Measurements from ENCODE around the gene EMC10. TPM values are rescaled to one million over a fixed set of nuclear protein-coding genes. Genes with fewer than 3 reads are reported as not detected.

The EMC10 gene
- total RNA-seq (2021; fragmentation: NEBNext Ultra II Directional; extraction: Animal tissue kit (Norgen Biotek cat#: 25700)) = 100 to 1,000 TPM in 2 of 6 experiments, 10 to 100 TPM in 4; 49.1 to 113 (median 55.2) TPM
- long read RNA-seq, full-length matches to known transcripts = 3 of 18 reads
- long read RNA-seq, partial matches to known transcripts = 5 of 18 reads
- long read RNA-seq, other reads (novel, unspliced or antisense) = 10 of 18 reads

DNA sequence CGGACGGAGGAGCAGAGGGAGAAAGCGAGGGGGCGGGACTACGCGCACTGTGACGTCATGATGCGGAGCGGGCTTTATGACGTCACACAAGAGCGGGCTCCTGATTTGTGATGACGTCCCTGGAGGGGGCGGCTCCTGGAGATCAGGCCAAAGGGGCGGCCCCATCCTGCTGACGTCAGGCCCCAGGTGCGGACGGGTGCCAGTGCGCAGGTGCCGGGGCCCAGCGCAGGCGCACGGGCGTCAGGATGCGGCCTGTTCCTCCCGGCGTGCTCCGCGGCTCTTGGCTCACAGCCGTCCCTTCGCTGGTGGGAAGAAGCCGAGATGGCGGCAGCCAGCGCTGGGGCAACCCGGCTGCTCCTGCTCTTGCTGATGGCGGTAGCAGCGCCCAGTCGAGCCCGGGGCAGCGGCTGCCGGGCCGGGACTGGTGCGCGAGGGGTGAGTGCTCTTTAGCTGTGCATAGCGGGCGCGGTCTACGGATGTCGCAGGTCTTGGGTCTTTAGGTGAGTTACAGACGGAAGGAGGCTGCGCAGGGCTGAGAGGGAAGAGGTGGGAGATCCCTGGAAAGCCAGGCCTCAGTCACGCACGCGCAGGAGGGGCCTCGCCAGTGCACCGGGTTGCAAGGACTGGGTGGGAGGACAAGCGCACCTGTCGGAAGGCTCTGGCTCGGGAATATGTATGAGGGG, at the start of gene EMC10, which contains the start of gene GARIN5A:
EMC10 (plus strand) TSS at position 284 of the 683 bp plus-strand sequence; CDS start at position 322, 38 bp downstream.
GARIN5A (minus strand) TSS at position 625 of the 683 bp plus-strand sequence; CDS start at position 165, 460 bp downstream.
- Mint-ChIP-seq H3K36me3 (ENCODE audit: low read depth) (peaks cover 3% of the 10 kb centered on the region; the same call in 1 of the 2 replicates), H3K27ac (peak within 1 kb of the TSS; percentile 80)

DNA sequence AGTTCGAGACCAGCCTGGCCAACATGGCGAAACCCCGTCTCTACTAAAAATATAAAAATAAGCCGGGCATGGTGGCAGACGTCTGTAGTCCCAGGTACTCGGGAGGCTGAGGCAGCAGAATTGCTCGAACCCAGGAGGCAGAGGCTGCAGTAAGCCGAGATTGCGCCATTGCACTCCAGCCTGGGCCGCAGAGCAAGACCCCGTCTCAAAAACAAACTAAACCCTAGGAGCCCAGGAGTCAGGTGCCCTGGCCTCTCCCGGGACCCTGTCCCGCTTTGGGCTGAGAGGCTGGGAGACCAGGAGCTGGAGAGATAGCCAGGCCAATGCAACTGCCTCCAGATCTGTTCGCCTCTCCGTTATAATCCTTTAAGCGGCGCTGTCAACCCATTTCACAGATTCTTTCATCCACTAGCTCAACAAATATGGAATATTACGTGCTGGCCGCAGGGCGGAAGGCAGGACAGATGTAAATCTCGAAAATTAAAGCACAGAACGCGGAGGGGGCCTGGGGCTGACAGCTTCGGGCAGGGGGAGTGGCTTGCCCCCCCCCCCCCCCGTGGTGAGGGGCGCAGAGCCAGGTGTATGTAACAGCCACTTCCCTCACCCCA, 48.9 kb upstream of the EMC10 start:
- no peak overlapping the region for H3K4me3 Mint-ChIP-seq

More for the DNA sequence above, at the start of gene EMC10, which contains the start of gene GARIN5A:
- Mint-ChIP-seq H3K9me3 (no peaks in the 10 kb centered on the region), H3K4me1 (ENCODE audit: low read depth) (peaks cover 7% of the 10 kb centered on the region; the same call in 1 of the 2 replicates), H3K27me3 (ENCODE audit: insufficient read depth) (peaks cover 4% of the 10 kb centered on the region), H3K4me3 (peak within 1 kb of the TSS; percentile 97)
- TF ChIP-seq, protein P1, sequence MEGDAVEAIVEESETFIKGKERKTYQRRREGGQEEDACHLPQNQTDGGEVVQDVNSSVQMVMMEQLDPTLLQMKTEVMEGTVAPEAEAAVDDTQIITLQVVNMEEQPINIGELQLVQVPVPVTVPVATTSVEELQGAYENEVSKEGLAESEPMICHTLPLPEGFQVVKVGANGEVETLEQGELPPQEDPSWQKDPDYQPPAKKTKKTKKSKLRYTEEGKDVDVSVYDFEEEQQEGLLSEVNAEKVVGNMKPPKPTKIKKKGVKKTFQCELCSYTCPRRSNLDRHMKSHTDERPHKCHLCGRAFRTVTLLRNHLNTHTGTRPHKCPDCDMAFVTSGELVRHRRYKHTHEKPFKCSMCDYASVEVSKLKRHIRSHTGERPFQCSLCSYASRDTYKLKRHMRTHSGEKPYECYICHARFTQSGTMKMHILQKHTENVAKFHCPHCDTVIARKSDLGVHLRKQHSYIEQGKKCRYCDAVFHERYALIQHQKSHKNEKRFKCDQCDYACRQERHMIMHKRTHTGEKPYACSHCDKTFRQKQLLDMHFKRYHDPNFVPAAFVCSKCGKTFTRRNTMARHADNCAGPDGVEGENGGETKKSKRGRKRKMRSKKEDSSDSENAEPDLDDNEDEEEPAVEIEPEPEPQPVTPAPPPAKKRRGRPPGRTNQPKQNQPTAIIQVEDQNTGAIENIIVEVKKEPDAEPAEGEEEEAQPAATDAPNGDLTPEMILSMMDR (IDR thresholded peaks at IDR 0.05) = no peak
- DNase-seq = peak; percentile 94

DNA sequence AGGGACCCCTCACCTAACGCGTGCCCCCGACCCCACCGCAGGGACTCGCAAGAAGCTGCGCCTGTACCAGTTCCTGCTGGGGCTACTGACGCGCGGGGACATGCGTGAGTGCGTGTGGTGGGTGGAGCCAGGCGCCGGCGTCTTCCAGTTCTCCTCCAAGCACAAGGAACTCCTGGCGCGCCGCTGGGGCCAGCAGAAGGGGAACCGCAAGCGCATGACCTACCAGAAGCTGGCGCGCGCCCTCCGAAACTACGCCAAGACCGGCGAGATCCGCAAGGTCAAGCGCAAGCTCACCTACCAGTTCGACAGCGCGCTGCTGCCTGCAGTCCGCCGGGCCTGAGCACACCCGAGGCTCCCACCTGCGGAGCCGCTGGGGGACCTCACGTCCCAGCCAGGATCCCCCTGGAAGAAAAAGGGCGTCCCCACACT, 48.3 kb upstream of the EMC10 start:
- Mint-ChIP-seq H3K27me3 (ENCODE audit: insufficient read depth) (peaks cover 19% of the 10 kb centered on the region), H3K9me3 (no peaks in the 10 kb centered on the region), H3K36me3 (ENCODE audit: low read depth) (no peaks in the 10 kb centered on the region), H3K27ac (no peak overlapping the region), H3K4me1 (ENCODE audit: low read depth) (peaks cover 10% of the 10 kb centered on the region), H3K4me3 (no peak overlapping the region)
- TF ChIP-seq, protein P1 (IDR thresholded peaks at IDR 0.05) = no peak
- peak; percentile 47 for DNase-seq

More for the DNA sequence above, 48.9 kb upstream of the EMC10 start:
- Mint-ChIP-seq H3K36me3 (ENCODE audit: low read depth) (no peaks in the 10 kb centered on the region), H3K9me3 (no peaks in the 10 kb centered on the region), H3K27ac (no peak overlapping the region), H3K4me1 (ENCODE audit: low read depth) (peaks cover 10% of the 10 kb centered on the region), H3K27me3 (ENCODE audit: insufficient read depth) (peaks cover 16% of the 10 kb centered on the region)
- DNase-seq = no peak
- TF ChIP-seq, protein P1 (IDR thresholded peaks at IDR 0.05) = no peak

DNA sequence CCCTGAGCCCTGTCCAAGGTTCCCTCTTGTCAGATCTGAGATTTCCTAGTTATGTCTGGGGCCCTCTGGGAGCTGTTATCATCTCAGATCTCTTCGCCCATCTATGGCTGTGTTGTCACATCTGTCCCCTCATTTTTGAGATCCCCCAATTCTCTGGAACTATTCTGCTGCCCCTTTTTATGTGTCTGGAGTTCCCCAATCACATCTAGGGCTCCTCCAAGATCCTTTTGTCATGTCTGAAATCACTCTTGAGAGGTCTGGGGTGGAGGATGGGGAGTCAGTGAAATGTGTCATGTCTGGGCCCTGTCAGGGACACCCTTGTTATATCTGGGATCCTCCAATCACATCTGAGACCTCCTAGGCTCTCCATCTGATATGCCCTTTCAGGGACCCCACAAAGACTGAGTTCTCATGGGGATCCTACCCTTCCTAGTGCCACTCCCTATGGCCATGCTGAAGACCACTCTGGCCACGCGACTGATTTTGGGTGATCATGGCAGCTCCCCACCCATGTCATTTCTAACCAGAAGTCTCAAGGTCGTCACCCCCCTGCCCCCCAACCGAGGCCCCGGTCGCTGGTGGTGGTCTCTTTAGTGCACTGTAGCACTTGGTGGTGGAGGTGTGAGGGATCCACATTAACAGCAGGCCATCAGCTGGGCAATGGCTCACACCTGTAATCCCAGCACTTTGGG, 47.4 kb upstream of the EMC10 start:
- H3K36me3 Mint-ChIP-seq (ENCODE audit: low read depth) = no peaks in the 10 kb centered on the region
- no peak overlapping the region for H3K27ac Mint-ChIP-seq
- TF ChIP-seq, protein P1 (IDR thresholded peaks at IDR 0.05) = no peak
- peaks cover 26% of the 10 kb centered on the region for H3K27me3 Mint-ChIP-seq (ENCODE audit: insufficient read depth)
- H3K4me1 Mint-ChIP-seq (ENCODE audit: low read depth) = peaks cover 10% of the 10 kb centered on the region
- no peaks in the 10 kb centered on the region for H3K9me3 Mint-ChIP-seq
- DNase-seq = no peak
- H3K4me3 Mint-ChIP-seq = no peak overlapping the region

DNA sequence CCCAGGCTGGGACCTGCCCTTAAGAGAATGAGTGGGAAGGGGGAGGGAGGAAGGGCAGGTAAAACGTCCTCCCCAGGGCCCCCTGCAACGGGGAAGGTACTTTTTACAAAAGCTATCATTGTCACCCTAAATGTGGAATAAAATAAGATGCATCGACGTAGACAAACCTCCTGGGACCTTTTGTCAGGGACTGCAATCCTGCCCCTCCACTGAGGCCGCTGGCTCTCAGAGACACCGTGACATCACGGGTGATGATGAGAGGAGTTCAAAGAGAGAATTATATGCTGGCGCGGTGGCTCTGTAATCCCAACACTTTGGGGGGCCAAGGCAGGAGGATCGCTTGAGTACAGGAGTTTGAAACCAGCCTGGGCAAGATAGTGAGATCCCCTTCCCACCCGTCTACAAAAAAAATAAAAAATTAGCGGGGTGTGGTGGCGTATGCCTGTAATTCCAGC, 45.4 kb upstream of the EMC10 start:
- Mint-ChIP-seq H3K4me3 (peak overlapping the region; percentile 82), H3K27ac (no peak overlapping the region), H3K9me3 (no peaks in the 10 kb centered on the region), H3K27me3 (ENCODE audit: insufficient read depth) (peaks cover 33% of the 10 kb centered on the region), H3K36me3 (ENCODE audit: low read depth) (no peaks in the 10 kb centered on the region), H3K4me1 (ENCODE audit: low read depth) (peaks cover 10% of the 10 kb centered on the region)
- TF ChIP-seq, protein P1 (IDR thresholded peaks at IDR 0.05) = no peak
- DNase-seq = no peak
